GM12878 (cell line): ENCODE results near the gene ZNF385C. TPM values are rescaled to one million over a fixed set of nuclear protein-coding genes. Genes with fewer than 3 reads are reported as not detected.
A peak's percentile ranks its signal among the peaks of the same experiment; 100 is the strongest.

ENCODE experiments used
- ATAC-seq: fragments of 200-7000 bp; cut with Tn5 transposase; 3 replicates; pipeline ENCODE4 v1.9.1; 2020; ENCODE audit warnings: mild to moderate bottlenecking, moderate library complexity
- BruUV-seq: library from RNA; stranded (reverse); fragments of 400-500 nt; replicated peaks from 2 replicates; lab custom pipeline; 2021; lab: Mats Ljungman, UMichigan
- CTCF ChIA-PET: fragments of 300-600 bp; sonication (Branson Sonifier 250); formaldehyde crosslinking; extraction: SDS; loops from one replicate; lab custom pipeline; 2021; ENCODE audit warnings: inconsistent platforms; lab: Yijun Ruan, JAX
- POLR2A ChIA-PET: fragments of 350-600 bp; formaldehyde crosslinking; extraction: SDS; loops from one replicate; lab custom pipeline; 2021; ENCODE audit warnings: inconsistent platforms; lab: Charles Lee
- RAD21 ChIA-PET: fragments of 300-600 bp; sonication (Branson Sonifier 250); formaldehyde crosslinking; loops from one replicate; lab custom pipeline; 2023; ENCODE audit warnings: antibody characterized with exemption; ENCODE audit not compliant: unreplicated experiment; lab: Charles Lee
- SMC1A ChIA-PET: fragments of 300-600 bp; sonication (Branson Sonifier 250); formaldehyde crosslinking; loops from one replicate; lab custom pipeline; 2023; ENCODE audit not compliant: unreplicated experiment, uncharacterized antibody; lab: Charles Lee
- DNase-seq: peaks from one replicate; pipeline ENCODE4 v3.0.0-alpha.2; 2011; ENCODE audit warnings: low read depth, low spot score
- FAIRE-seq: peaks from 3 replicates; lab custom pipeline; 2011; peaks lifted over from hg19 to GRCh38; lab: Jason Lieb, UNC
- H2AFZ ChIP-seq: 2 replicates; pipeline ENCODE4 v1.6.0; 2011; ENCODE audit warnings: low read depth, low read length, control low read depth; ENCODE audit not compliant: control insufficient read depth
- H3K27ac ChIP-seq: 2 replicates; pipeline ENCODE4 v1.5.1; 2011; ENCODE audit warnings: control low read depth; ENCODE audit not compliant: control insufficient read depth, insufficient read depth
- H3K27me3 ChIP-seq, 2 experiments: replicated peaks in 1 of 2; 2 replicates each; pipeline versions ENCODE4 v1.6.0 to v1.6.1; 2011; ENCODE audit warnings: low read length in 1 of 2; ENCODE audit not compliant: control insufficient read depth in 2 of 2, insufficient read depth in 2 of 2
- H3K36me3 ChIP-seq, 2 experiments: 2 replicates each; pipeline ENCODE4 v1.5.1; 2011; ENCODE audit warnings: low read length in 1 of 2; ENCODE audit not compliant: control insufficient read depth in 2 of 2, insufficient read depth in 2 of 2
- H3K4me1 ChIP-seq: 2 replicates; pipeline ENCODE4 v1.6.1; 2011; ENCODE audit warnings: mild to moderate bottlenecking, low read length, moderate library complexity, mixed read lengths; ENCODE audit not compliant: control insufficient read depth, insufficient read depth
- H3K4me2 ChIP-seq: 2 replicates; pipeline ENCODE4 v1.6.0; 2011; ENCODE audit warnings: control low read depth; ENCODE audit not compliant: control insufficient read depth, insufficient read depth
- H3K4me3 ChIP-seq: fragments of 200-600 bp; sonication (generic); 2 replicates; pipeline ENCODE4 v1.5.1; 2016
- H3K79me2 ChIP-seq: 2 replicates; pipeline ENCODE4 v1.6.0; 2011; ENCODE audit warnings: low read length; ENCODE audit not compliant: control insufficient read depth, insufficient read depth
- H3K9ac ChIP-seq: 2 replicates; pipeline ENCODE4 v1.8.0; 2011; ENCODE audit warnings: low read length, control low read depth, mixed read lengths; ENCODE audit not compliant: control insufficient read depth, insufficient read depth
- H3K9me3 ChIP-seq: replicated peaks from 3 replicates; pipeline ENCODE4 v1.5.1; 2011; ENCODE audit warnings: mild to moderate bottlenecking, low read length; ENCODE audit not compliant: control insufficient read depth, insufficient read depth
- H4K20me1 ChIP-seq: 2 replicates; pipeline ENCODE4 v1.6.0; 2011; ENCODE audit not compliant: control insufficient read depth, insufficient read depth
- BACH1 ChIP-seq: fragments of 450-650 bp; IDR thresholded peaks from 2 replicates; pipeline ENCODE4 v1.6.1; 2017; ENCODE audit warnings: mild to moderate bottlenecking, borderline replicate concordance
- BCLAF1 ChIP-seq: fragments of 450-650 bp; IDR thresholded peaks from 2 replicates; pipeline ENCODE4 v1.6.1; 2017; ENCODE audit warnings: antibody characterized with exemption, mild to moderate bottlenecking, moderate library complexity
- IRF4 ChIP-seq: IDR thresholded peaks from 2 replicates; pipeline ENCODE4 v1.6.1; 2011; ENCODE audit warnings: low read depth, low read length
- NFIC ChIP-seq: IDR thresholded peaks from 2 replicates; pipeline ENCODE4 v1.6.1; 2012; ENCODE audit warnings: low read depth, mild to moderate bottlenecking, inconsistent platforms, low read length, moderate library complexity
- POU2F2 ChIP-seq: IDR thresholded peaks from 3 replicates; pipeline ENCODE4 v1.6.1; 2011; ENCODE audit warnings: low read depth, mild to moderate bottlenecking, low read length, borderline replicate concordance
- SMAD5 ChIP-seq: IDR thresholded peaks from 2 replicates; pipeline ENCODE4 v1.6.1; 2016; ENCODE audit warnings: antibody characterized with exemption, low read depth
- SMARCA5 ChIP-seq: fragments of 450-650 bp; IDR thresholded peaks from 2 replicates; pipeline ENCODE4 v1.6.1; 2017; ENCODE audit warnings: mild to moderate bottlenecking
- SUPT20H ChIP-seq: IDR thresholded peaks from 2 replicates; pipeline ENCODE4 v1.6.1; 2011; ENCODE audit warnings: low read depth, mild to moderate bottlenecking, low read length, moderate library complexity, borderline replicate concordance; ENCODE audit not compliant: control insufficient read depth
- ZNF274 ChIP-seq: IDR thresholded peaks from one replicate; pipeline ENCODE4 v1.8.0; 2011; ENCODE audit not compliant: insufficient read length, insufficient read depth
- WGBS: methylation state at CpG from one replicate; pipeline ENCODE4 v1.1.6; 2016; ENCODE audit warnings: low lambda C conversion rate; ENCODE audit not compliant: insufficient replicate concordance, insufficient coverage; ENCODE audit errors: missing lambda C conversion rate; 5-methylcytosine and 5-hydroxymethylcytosine counted together
- in situ Hi-C: fragments of 300-500 bp; cut with MboI; formaldehyde crosslinking; loops from 9 replicates; pipeline ENCODE4 v1.14.3; 2018; ENCODE audit warnings: mixed read lengths
- intact Hi-C: fragments of 100-400 bp; cut with micrococcal nuclease; formaldehyde crosslinking; loops from one replicate; pipeline ENCODE4 v1.14.2; 2022; ENCODE audit not compliant: unreplicated experiment
- polyA plus RNA-seq, 11 experiments: library from polyadenylated mRNA; depleted of rRNA in 4 of 11; unstranded in 6 of 11; stranded (reverse) in 5 of 11; fragments of >200 nt; fragmentation: Nextera tagmentation in 4 of 11; fragmentation: Illumina TruSeq in 1 of 11; extraction: Ambion mirVana in 4 of 11; extraction: Trizol in 1 of 11; gene quantifications; 1 replicate in 1 of 11; 2 replicates in 10 of 11; pipeline versions ENCODE4 v1.2.1 to v1.2.3, GENCODE V29; 2011 to 2016; ENCODE audit warnings: inconsistent platforms in 2 of 11, missing spikeins in 2 of 11, low read depth in 1 of 11
- total RNA-seq, 4 experiments: library from RNA; depleted of rRNA in 3 of 4; stranded (reverse); fragments of >200 nt in 3 of 4; fragmentation: Illumina TruSeq in 1 of 4; extraction: Trizol in 1 of 4; gene quantifications; 2 replicates each; pipeline versions ENCODE4 v1.2.1 to v1.2.3, GENCODE V29; 2013 to 2021
- TF ChIP-seq, protein P1 (sequence below): fragments of 450-650 bp; IDR thresholded peaks from 2 replicates; pipeline ENCODE4 v1.6.1; 2014; ENCODE audit warnings: mild to moderate bottlenecking

ZNF385C gene
- total and polyA plus RNA-seq, 10 of the 15 experiments (the other 5 are each of a cell fraction or from before 2014, with no cell fraction given): 0.06 to 0.20 (median 0.07) TPM; not detected in 5

DNA sequence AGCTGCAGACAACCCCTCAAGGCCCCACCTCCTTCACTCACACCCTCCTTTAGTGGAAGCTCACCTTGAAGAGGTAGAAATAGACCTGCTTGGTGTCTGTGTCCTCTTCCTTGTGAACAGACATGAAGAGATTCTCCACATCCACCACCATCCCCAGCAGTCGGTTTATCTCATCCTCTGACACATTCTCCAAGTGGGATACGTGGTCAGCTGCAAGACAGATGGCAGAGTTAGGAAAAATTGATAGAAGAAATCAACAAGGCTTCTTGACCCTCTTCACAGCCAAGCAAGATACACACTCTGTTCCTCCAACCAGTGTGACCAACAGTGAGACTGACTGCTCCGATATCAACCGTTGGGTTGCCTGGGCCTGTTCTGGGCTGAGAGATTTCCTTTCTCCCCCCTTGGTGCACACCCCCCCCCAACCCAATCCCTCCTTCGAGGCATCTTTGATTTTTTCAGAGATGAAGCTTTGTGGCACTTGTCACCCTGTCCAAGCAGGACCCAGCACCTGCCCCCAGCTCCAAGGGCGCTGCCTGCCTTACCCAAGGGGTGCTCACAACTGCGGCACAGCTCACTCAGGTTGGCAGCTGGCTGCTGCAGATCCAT is 22.0 kb upstream of the ZNF385C start (continued):
- TF ChIP-seq BACH1 (no peak), ZNF274 (no peak), IRF4 (no peak), SMARCA5 (no peak), NFIC (no peak), SMAD5 (no peak), POU2F2 (no peak)
- TF ChIP-seq, protein P1, sequence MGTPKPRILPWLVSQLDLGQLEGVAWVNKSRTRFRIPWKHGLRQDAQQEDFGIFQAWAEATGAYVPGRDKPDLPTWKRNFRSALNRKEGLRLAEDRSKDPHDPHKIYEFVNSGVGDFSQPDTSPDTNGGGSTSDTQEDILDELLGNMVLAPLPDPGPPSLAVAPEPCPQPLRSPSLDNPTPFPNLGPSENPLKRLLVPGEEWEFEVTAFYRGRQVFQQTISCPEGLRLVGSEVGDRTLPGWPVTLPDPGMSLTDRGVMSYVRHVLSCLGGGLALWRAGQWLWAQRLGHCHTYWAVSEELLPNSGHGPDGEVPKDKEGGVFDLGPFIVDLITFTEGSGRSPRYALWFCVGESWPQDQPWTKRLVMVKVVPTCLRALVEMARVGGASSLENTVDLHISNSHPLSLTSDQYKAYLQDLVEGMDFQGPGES: no peak
- TF ChIP-seq, all 136 proteins: peak for 0

GRCh38 chr17:42119301-42119700 is 21.0 kb upstream of the ZNF385C start:
- Histone ChIP-seq H3K4me1 (peaks cover 17% of the 10 kb centered on the region), H3K9ac (no peak overlapping the region), H4K20me1 (no peaks in the 10 kb centered on the region), H3K36me3 (peaks cover 6 to 8% of the 10 kb centered on the region in 2 experiments; a peak in 3 of 4 replicates), H3K27me3 (no peaks in the 10 kb centered on the region), H3K4me3 (no peak overlapping the region), H3K4me2 (no peak overlapping the region; the same call in 1 of the 2 replicates), H3K9me3 (no peaks in the 10 kb centered on the region; the same call in 2 of the 3 replicates), H2AFZ (no peak overlapping the region), H3K27ac (no peak overlapping the region), H3K79me2 (peaks cover 2% of the 10 kb centered on the region; the same call in 1 of the 2 replicates)
- ChIA-PET SMC1A (interaction anchor here (1.1 to 5.2 kb wide), 8 partner anchors 11 to 155 kb away, joined by 3 to 53 read pairs (median 6); partner anchors contain the start of genes CNP, KCNH4 and NKIRAS2), CTCF (interaction anchor here (0.6 to 7.1 kb wide), 18 partner anchors 8 to 444 kb away, joined by 3 to 138 read pairs (median 5); partner anchors contain the start of genes CNP, KCNH4, NKIRAS2 and RAB5C), RAD21 (interaction anchor here (1.1 to 4.7 kb wide), 7 partner anchors 54 to 287 kb away, joined by 4 to 78 read pairs (median 7); partner anchors contain the start of gene KCNH4), POLR2A (interaction anchor here (0.5 to 3.0 kb wide), 8 partner anchors 35 to 174 kb away, joined by 3 to 15 read pairs (median 6); partner anchors contain the start of genes CNP and KCNH4)
- ATAC-seq (no peak), DNase-seq (no peak), FAIRE-seq (no peak)
- in situ Hi-C loops (no loop called here), intact Hi-C loops (no loop called here)
- 85% methylated on average over 18 of the region's 18 CpGs for WGBS
- TF ChIP-seq POU2F2: no peak
- TF ChIP-seq BCLAF1: no peak
- no peak for TF ChIP-seq SUPT20H
- TSS peak; percentile 77 for BruUV-seq
